NCI-H1105 treated with DMSO at 0.1 percent for 48 hours (cell line): ENCODE data around the gene TCF12.
A peak's percentile ranks its signal among the peaks of the same experiment; 100 is the strongest.
"Not testable (repeated sequence)": the region's sequence is repeated elsewhere in the genome, so short reads cannot be mapped to it uniquely, and the experiment has no call there.

Experiments used
- DNase-seq: peaks from one replicate; lab custom pipeline; 2025; lab: John Stamatoyannopoulos, UW

Gene TCF12

DNA sequence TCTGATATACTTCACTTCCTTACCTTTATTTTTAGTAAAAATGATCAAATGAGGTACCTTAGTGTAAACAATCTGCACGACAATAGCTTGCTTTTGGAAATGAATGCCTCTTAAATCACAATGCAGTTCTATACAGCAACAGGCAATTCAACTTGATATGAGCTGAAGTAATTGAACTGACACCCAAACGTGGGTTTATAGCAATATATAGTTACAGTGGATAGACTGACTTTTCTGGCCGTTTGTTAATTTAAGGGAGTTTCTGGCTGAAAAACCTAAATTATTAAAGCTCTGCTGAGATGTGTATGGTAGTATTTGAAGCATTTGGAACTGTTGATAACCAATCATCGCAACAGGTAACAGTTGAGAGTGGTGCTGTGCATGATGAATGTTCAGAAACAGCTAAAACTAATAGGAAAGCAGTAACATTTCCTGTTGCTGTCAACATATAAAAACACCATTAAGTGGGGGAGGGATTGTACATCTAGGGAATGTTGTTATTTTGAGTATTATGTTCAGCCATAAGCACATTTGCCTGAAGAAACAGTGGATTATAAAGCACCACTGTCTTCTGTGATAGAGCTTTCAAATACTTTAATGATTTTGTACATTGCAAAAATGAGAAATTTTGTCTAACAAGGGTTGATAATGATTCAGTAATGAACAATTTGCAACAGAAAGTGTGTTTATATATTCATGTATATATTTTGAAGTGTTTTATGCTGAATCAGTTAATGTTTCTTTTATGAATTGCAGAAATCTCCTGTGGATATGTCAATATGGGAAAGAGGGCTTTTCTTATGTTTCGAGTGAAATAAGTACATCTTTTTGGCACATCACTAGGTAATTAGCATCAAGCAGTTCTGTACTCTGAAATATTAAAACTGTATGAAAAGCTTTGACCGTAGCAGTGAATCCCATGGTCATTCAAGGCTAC is 176.1 kb downstream of the TCF12 start:
- no peak for DNase-seq

GRCh38 chr15:57095896-57096295 is 177.5 kb downstream of the TCF12 start:
- no peak for DNase-seq

GRCh38 chr15:57097246-57097645 is 178.8 kb downstream of the TCF12 start:
- no peak for DNase-seq

DNA sequence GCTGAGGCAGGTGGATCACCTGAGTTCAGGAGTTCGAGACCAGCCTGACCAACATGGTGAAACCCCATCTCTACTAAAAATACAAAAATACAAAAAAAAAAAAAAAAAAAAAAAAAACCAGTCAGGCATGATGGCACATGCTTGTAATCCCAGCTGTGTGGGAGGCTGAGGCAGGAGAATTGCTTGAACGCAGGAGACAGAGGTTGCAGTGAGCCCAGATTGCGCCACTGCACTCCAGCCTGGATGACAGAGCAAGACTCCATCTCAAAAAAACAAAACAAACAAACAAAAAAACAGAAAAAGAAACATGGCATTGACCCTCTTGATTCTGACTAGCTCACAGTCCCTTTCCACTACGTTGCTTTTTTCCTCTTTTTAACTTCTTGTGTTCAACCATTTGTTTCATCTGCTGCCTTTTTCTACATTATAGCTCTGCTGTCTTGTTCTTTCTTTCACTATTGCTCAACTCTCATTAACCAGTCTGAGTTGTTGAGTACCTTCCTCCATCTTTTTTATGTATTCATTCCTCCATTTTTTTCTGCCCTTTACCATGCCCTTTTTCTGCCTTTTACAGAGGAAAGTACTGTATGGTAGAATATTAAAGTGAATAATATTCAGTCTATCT is 179.6 kb downstream of the TCF12 start:
- not testable (repeated sequence) for DNase-seq

GRCh38 chr15:57098896-57099295 is 180.5 kb downstream of the TCF12 start:
- no peak for DNase-seq

DNA sequence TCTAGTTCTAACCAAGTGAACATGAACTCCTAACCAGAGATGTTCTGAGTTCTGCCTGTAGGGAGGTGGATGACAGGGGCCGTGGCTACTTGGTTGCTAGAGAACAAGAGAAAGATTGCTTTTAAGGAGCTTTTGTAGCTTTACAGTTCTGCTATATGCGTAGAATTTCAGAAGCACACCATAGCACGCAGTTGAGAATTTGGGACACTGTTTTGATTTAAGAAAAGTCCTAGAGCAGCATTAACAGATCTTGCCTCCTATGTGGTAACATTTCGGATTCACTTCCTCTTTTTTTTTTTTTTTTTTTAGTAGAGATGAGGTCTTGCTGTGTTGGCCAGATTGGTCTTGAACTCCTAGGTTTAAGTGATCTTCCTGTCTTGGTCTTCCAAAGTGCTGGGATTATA is 181.7 kb downstream of the TCF12 start:
- DNase-seq: no peak

DNA sequence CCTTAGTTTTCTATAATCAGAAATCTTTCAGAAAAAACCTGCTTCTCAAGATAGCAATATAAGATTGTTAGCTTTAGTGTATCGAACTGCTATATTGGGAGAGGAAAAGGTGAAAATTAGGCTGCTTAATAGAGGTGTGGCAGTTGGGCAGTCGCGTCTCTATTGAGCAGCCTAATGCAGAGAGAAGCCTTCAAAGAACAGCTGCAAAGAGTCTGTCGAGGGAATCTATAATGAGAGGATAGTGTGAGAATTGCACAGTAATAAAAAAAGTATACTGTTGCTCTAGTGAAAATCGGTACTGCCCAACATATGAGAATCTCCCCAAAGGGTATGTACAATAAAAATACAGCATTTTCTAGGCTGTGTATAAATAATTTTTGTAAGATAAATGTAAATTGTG is 184.4 kb downstream of the TCF12 start:
- no peak for DNase-seq

GRCh38 chr15:57108296-57108695 is 189.9 kb downstream of the TCF12 start:
- no peak for DNase-seq

- no peak for DNase-seq
These were observed 190.6 kb downstream of the TCF12 start for GRCh38 chr15:57109005-57109404.

DNA sequence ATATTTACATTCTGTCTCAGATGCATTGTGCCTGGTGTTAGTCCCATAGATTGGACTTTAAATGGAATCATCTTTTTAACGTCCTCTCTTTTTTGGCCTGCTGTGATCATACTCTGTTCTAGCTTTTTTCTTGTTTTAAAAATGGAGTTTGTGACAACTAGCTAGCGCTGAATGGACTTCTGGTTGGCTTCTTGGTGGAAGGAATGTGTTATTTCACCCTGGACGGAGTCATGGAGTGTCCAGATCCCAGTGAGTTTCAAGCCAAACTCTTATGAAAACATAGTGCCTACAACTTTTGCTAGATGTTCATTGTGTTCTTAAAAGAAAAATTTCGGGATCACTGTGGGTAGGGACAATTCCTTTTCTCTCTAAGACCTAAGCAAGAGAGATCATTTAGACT is 192.6 kb downstream of the TCF12 start:
- DNase-seq: no peak

DNA sequence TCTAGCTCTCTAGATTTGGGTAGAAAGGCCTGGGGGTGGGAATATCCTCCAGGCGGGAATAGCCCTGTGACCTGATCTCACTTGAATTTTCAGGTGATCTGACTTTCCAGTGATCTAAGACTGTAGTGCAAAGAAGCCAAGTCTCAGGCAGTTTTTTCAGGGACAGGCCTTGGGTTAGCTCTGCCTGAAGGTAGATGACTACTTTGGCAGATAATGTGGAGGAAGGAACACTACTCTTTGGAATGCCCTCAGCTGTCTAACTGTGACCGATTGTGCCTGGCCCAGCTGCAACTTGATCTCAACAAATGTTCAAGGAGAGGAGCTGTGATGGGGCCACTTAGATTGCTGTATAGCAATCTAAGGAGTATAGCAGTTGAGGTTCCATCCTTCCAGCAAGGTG is 193.7 kb downstream of the TCF12 start:
- no peak for DNase-seq

- peak; percentile 89 for DNase-seq
These were observed 195.6 kb downstream of the TCF12 start for GRCh38 chr15:57114070-57114469.

GRCh38 chr15:57118013-57118799 is 199.8 kb downstream of the TCF12 start:
- no peak for DNase-seq

- no peak for DNase-seq
These were observed 203.8 kb downstream of the TCF12 start for GRCh38 chr15:57122080-57122840.

DNA sequence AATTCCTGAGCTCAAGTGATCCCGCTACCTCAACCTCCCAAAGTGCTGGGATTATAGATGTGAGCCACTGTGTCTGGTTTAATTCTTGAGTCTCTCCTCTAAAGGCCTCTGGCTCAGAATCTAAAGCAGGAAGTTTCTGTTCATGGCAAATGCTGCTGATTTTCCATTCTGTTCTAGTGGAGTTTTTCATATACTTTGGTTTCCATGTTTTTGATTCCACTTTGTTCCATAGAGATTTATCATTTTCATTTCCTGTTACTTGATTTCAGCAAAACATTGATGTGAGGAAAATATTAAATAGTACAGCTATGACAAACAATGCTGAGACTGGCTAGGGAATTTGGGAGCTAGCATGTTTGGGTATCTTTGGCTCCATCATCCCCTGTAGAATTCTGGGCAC is 205.6 kb downstream of the TCF12 start:
- no peak for DNase-seq

DNA sequence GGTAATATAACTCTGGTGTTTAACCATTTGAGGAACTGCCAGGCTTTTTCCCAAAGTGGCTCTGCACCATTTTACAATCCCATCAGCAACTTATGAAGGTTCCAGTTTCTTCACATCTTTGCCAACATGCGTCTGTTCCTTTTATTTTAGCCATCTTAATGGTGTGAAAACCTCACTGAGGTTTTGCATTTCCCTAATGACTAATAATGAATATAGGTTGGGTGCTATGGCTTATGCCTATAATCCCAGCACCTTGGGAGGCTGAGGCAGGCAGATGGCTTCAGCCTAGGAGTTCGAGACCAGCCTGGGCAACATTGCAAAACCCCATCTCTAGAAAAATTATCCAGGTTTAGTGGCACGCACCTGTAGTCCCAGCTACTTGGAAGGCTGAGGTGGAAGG is 210.6 kb downstream of the TCF12 start:
- no peak for DNase-seq

DNA sequence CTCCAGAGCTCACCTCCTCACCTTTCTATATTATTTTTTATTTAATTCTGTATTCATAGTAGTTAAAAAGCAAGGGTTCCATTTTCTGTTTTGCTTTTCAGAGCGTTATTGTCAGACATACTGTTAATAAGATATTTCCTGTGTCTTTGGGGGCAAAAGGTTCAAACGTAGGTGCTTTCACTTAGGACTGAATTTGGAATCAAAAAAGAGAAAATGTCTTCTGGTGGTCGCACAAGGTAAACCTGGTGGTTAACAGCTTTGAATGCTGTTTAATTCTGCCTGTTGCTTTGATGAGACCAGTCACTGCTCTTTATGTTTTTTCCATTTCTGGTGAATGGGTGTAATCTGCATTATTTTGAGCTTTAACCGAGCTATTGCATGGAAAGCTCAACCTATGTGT is 212.5 kb downstream of the TCF12 start:
- DNase-seq: no peak

DNA sequence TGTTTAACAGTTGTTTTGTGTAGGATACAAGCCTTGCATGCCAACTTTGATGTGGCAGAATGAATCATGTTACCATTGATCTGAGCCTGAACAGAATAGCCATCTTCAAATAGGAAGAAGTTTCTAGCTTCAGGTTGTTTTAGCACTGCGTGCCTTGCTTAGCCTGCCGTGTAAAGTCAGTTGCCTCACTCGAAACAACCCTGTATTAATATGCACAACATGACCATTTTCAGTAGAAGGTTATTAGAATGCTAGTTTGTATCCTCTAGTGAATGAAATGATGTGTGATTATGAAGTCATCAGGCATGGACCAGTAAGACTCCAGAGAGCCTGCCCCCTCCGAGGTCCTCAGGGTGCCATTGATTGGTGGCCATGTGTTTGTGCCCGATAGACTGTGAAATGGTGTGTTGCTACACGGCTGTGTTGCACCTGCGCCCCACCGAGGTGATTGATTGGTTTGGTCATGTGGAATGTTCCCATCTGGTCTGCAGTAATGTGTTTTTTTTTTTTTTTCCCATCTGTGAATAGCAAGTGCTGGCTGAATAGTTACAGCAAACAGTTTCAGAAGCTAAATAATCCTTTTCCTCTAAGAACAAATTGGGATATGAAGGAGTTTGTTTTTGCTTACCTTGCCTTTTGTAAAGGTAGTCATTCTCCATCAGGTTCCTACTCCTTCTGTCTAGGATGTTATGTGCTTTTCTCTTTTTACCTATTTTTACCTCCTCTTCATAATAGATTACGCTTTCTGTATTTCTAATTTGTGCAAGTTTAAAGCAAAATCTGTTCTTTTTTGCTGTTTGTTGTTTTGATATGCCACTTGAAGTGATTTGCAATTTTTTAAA is 214.9 kb downstream of the TCF12 start:
- DNase-seq: peak; percentile 59

GRCh38 chr15:57134071-57134605 is 215.7 kb downstream of the TCF12 start:
- DNase-seq: no peak

DNA sequence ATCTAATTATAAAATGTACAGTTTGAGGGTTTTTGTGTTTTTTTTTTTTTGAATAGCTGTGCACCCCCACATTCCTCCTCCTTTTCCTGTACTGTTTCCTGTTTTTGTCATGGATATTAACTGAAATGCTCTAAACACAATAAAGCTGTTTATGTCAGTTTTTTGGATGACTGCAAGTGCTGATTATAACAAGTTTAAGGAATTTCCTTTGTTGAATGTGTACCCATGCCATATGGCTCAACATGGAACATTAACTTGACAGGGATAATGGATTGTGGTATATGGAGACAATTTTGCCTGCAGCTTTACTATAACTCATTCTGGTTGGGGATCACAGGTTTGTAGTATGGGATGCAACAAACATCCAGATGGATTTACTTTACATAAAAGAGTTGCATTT is 216.4 kb downstream of the TCF12 start:
- no peak for DNase-seq

DNA sequence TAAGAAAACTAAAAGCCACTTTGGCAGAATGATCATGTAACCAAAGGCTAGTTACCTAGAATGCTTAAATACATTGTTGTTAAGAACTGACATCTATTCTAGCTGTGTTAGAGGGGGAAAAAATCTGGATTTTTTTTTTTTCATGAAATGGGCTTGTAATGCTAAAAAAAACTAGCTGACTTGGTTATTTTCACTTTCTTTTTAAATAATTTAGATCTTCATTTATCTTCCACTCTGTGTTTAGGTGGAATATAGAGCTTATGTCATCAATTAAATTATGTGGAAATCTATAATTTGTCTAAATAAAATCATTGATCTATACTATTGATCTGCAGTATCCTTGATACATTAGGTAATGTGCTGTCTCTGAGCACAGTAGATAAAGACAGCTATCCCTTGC is 217.4 kb downstream of the TCF12 start:
- DNase-seq: no peak
